Stimulated activated CD4-positive, alpha-beta T cell treated with anti-CD3 and anti-CD28 coated beads, Interleukin-4, amount 100 ng/mL, for 48 hours (primary cell): ENCODE results near the gene GRHL1.
A peak's percentile ranks its signal among the peaks of the same experiment; 100 is the strongest.
"Not testable (repeated sequence)": the region's sequence is repeated elsewhere in the genome, so short reads cannot be mapped to it uniquely, and the experiment has no call there.

Experiments used
- DNase-seq, 2 donors: peaks; one replicate each; pipeline ENCODE4 v3.0.0-alpha.2; 2020; ENCODE audit warnings: low read depth in 2 of 2

Gene GRHL1

GRCh38 chr2:9951522-9952285 lies at the start of gene GRHL1:
GRHL1 (plus strand) TSS chr2:9951693; CDS start chr2:9951834, 141 bp downstream.
- DNase-seq = peak; percentile 85 to 89

- no peak for DNase-seq
Measured at GRCh38 chr2:9905413-9905812, 46.1 kb upstream of the GRHL1 start.

GRCh38 chr2:9907402-9907801 lies 44.1 kb upstream of the GRHL1 start:
- no peak for DNase-seq

- DNase-seq = no peak
Measured at GRCh38 chr2:9908639-9909038, 42.9 kb upstream of the GRHL1 start.

- no peak for DNase-seq
Measured at GRCh38 chr2:9909106-9909505, 42.4 kb upstream of the GRHL1 start.

- DNase-seq = no peak
Measured at GRCh38 chr2:9910699-9911098, 40.8 kb upstream of the GRHL1 start.

- DNase-seq = no peak
Measured at GRCh38 chr2:9912468-9912867, 39.0 kb upstream of the GRHL1 start.

- DNase-seq = peak; percentile 38 to 58
Measured at GRCh38 chr2:9914384-9915065, 37.0 kb upstream of the GRHL1 start.

GRCh38 chr2:9918275-9918674 lies 33.2 kb upstream of the GRHL1 start:
- DNase-seq = no peak

- no peak for DNase-seq
Measured at GRCh38 chr2:9919512-9919911, 32.0 kb upstream of the GRHL1 start.

GRCh38 chr2:9927020-9927419 lies 24.5 kb upstream of the GRHL1 start:
- not testable (repeated sequence) for DNase-seq

- DNase-seq = no peak
Measured at GRCh38 chr2:9937258-9937657, 14.2 kb upstream of the GRHL1 start.

- DNase-seq = no peak
Measured at GRCh38 chr2:9937968-9938367, 13.5 kb upstream of the GRHL1 start.

- DNase-seq = no peak
Measured at GRCh38 chr2:9939587-9940485, 11.7 kb upstream of the GRHL1 start.

GRCh38 chr2:9941196-9941995 lies 10.1 kb upstream of the GRHL1 start:
- DNase-seq = no peak

- DNase-seq = no peak
Measured at GRCh38 chr2:9941996-9942390, 9.5 kb upstream of the GRHL1 start.

- no peak for DNase-seq
Measured at GRCh38 chr2:9944330-9944758, 7.1 kb upstream of the GRHL1 start.

- DNase-seq = no peak
Measured at GRCh38 chr2:9945596-9945995, 5.9 kb upstream of the GRHL1 start.

GRCh38 chr2:9946076-9946475 lies 5.4 kb upstream of the GRHL1 start:
- DNase-seq = no peak

- DNase-seq = no peak
Measured at GRCh38 chr2:9946818-9947217, 4.7 kb upstream of the GRHL1 start.

- DNase-seq = no peak
Measured at GRCh38 chr2:9948721-9949120, 2.8 kb upstream of the GRHL1 start.
